ENCODE results near the gene TBCD.

TBCD gene

GRCh38 chr17:82751571-82752370 lies at the start of gene TBCD:
TBCD (plus strand) TSS chr17:82752065; CDS start chr17:82752194, 129 bp downstream.
- DNase-seq = peak; percentile 81 to 91

- DNase-seq = no peak
Observed at GRCh38 chr17:82702231-82702927, 49.5 kb upstream of the TBCD start.

GRCh38 chr17:82703036-82703745 lies 48.7 kb upstream of the TBCD start:
- DNase-seq = no peak

- no peak for DNase-seq
Observed at GRCh38 chr17:82703935-82704865, 47.7 kb upstream of the TBCD start.

GRCh38 chr17:82704886-82705285 lies 47.0 kb upstream of the TBCD start:
- no peak for DNase-seq

- DNase-seq = no peak
Observed at GRCh38 chr17:82705756-82706155, 46.1 kb upstream of the TBCD start.

- no peak for DNase-seq
Observed at GRCh38 chr17:82709024-82709675, 42.7 kb upstream of the TBCD start.

GRCh38 chr17:82709676-82710498 lies 42.0 kb upstream of the TBCD start:
- DNase-seq = no peak

GRCh38 chr17:82710499-82711232 lies 41.2 kb upstream of the TBCD start:
- DNase-seq = no peak

- DNase-seq = no peak
Observed at GRCh38 chr17:82713071-82713723, 38.7 kb upstream of the TBCD start.

- peak; percentile 78 to 79 for DNase-seq
Observed at GRCh38 chr17:82716203-82717010, 35.5 kb upstream of the TBCD start, which contains the start of gene FN3KRP. FN3KRP (plus strand) TSS chr17:82716706; CDS start chr17:82716756, 50 bp downstream.

GRCh38 chr17:82718986-82719685 lies 32.7 kb upstream of the TBCD start:
- no peak for DNase-seq

GRCh38 chr17:82720204-82720603 lies 31.7 kb upstream of the TBCD start:
- DNase-seq = no peak

- DNase-seq = no peak
Observed at GRCh38 chr17:82722341-82723013, 29.4 kb upstream of the TBCD start.

GRCh38 chr17:82723169-82723807 lies 28.6 kb upstream of the TBCD start:
- DNase-seq = no peak

GRCh38 chr17:82726427-82726826 lies 25.4 kb upstream of the TBCD start:
- no peak for DNase-seq
